ENCODE results near the gene CTF1.
"Not testable (repeated sequence)": the region's sequence is repeated elsewhere in the genome, so short reads cannot be mapped to it uniquely, and the experiment has no call there.

The CTF1 gene, protein sequence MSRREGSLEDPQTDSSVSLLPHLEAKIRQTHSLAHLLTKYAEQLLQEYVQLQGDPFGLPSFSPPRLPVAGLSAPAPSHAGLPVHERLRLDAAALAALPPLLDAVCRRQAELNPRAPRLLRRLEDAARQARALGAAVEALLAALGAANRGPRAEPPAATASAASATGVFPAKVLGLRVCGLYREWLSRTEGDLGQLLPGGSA

DNA sequence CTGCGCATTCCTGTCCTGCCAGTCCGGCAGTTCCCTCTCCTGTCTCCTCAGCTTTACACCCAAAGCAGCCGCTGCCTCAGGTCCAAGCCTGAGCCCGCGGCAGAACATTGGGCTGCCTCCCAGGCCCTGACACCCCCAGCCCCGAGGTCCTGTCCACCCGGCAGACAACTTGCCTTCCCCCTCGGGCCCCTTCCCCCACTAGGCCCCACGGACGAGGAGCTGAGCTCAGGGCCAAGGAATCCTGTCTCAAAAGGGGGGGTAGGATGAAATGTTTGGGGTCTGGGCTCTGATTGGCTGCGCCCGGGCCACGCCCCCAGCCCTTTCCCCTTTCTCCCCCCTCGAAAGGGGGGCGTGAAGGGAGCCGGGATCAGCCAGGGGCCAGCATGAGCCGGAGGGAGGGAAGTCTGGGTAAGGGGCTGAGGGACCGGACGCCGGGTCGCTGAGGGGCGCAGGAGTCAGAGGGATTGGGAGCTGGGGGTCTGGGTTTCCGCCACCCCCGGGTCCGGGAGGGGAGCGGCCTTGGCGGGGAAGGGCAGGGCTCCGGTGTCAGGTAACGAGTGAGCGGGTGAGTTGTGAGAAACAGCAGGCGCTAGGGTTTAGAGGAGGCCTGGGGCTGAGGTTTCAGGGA lies at the start of gene CTF1:
TSS of gene CTF1 (plus strand) at position 354 of the 628 bp plus-strand sequence. CDS start at position 384, 30 bp downstream.
- no peak for DNase-seq

DNA sequence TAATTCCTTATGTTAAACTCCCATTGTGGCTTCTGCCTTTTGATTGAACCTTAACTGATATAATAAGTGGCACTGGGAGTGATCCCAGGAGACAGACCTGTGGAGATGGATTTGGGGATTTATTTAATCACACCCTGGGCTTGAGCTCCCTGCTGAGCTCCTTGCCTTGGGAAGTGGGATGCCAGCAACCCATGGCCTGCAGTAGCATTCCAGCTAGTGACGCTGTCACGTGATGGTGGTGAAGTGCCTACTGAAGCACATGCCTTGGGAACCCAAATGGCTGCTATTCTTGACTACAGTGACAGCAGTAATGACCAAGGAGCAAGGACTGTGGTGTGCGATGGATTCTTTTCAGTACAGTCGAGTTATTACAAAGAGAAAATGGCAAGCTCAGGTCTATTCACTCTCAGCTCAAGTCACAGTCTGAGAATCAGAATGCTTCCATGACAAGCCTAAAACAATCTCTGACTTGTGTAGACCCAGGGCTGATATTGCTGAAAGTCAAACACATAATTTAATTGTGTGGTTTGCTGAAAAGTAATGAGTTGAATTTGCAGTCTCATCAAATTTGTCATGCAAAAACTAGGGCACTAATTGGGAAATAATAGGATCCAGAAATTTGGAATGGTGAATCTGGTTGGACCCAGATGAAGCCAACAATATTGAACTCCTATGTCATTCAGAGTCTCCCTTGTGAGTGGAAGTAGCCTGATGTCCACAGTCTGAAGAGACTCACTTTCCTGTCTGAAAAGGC lies 49.6 kb upstream of the CTF1 start:
- DNase-seq, result no peak

DNA sequence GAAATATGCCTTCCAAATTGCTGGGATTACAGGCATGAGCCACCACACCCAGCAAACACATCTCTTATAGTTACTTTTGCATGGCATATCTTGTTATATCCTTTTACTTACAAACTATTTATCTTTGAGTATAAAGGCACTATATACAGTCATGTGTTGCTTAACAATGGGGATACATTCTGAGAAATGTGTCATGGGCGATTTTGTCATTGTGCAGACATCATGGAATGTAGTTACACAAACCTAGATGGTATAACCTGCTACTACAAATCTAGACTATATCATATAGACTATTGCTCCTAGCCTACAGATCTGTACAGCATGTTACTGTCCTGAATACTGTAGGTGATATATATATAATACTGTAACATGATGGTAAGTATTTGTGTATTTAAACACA lies 46.2 kb upstream of the CTF1 start:
- DNase-seq, result no peak

DNA sequence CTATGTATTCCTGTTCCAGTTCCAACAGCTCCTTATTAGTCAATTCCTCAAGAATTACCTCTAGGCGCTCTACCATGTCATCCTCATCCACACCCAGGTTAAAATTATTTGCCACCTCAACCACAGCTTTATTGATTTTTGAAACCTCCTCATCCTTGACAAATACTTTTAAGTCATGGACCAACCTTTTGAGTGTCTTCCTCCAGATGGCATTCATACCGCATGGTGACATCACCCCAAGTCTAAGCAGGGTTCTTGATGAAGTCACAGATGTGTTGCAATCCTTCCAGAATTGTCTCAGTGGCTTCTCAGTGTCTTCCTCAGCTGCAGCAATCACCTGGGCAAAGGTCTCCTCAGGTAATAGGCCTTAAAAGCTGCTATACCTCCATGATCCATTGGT lies 42.7 kb upstream of the CTF1 start:
- DNase-seq, result no peak

DNA sequence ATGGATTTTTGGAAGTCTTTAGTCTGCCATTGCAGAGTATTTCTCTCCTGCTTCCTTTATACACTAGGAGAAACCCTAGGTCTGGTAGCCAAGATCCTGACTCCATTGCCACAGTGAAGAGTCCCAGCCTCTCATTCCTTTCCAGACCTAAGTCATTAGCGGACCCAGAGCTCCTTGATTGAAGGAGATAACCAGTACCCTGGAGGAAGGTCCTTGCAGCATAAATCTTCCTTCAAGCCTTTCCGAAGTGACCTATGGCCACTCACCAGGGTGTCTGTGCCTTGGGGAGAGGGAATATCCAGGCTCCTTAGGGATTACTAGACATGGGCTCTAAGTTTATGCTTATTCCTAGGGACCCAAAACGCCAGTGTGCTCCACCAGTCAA lies 38.3 kb upstream of the CTF1 start:
- DNase-seq, result no peak

DNA sequence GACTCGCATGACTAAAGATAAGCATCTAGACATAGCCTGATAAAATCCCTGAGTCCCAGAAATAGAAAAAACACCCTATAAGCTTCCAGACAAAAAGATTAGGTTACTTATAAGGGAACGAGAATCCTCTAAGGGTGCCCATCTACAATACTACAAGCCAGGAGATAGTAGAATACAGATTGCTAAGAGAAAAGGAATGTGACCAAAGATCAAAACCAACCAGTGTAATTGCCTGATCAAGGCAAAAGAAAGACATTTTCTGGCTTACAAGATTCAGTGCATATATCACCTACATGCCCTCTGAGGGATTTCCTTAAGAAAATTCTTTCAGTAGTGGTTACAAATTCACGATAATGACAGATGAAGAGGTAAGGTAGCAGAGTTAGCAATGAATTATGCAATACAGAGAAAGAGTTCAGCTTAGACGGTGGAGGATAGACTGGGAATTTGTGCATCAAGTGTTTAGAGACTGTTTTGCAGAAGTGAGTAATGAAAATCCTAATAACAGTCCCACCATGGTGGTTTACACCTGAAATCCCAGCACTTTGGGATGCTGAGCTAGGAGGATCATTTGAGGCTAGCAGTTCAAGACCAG lies 37.5 kb upstream of the CTF1 start:
- no peak for DNase-seq

DNA sequence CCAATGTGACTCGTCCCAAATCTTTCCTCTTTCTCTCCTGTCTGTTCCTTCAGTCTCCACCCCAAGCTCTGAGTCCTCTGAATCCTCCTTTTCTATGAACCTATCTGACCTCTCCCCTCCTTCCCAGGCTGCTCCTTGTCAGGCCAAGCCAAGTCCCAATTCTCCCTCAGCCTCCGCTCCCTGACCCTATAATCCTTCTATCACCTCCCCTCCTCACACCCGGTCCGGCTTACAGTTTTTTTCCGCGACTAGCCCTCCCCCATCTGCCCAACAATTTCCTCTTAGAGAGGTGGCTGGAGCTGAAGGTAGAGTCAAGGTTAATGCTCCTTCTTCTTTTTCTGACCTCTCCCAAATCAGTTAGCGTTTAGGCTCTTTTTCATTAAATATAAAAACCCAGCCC lies 35.7 kb upstream of the CTF1 start:
- not testable (repeated sequence) for DNase-seq

DNA sequence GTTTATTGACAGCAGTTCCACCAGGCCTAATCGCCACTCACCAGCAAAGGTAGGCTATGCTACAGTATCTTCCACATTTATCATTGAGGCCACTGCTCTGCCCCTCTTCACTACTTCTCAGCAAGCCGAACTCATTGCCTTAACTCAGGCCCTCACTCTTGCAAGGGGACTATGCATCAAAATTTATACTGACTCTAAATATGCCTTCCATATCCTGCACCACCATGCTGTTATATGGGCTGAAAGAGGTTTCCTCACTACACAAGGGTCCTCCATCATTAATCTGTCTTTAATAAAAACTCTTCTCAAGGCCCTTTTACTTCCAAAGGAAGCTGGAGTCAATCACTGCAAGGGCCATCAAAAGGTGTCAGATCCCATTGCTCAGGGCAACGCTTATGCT lies 33.2 kb upstream of the CTF1 start:
- not testable (repeated sequence) for DNase-seq

DNA sequence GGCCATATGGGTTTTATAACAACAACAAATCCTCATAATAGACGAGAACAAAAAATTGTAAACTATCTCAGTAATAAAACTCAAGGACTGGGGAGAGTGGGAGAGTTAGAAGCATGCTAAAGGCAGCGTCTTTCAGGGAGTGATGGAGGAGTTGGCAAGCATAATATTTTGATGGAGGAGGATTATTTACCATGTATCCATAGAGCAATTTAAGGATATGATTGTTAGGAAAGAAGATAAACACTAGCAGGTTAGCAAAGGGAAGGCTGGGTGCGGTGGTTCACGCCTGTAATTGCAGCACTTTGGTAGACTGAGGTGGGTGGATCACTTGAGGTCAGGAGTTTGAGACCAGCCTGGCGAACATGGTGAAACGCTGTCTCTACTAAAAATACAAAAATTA lies 30.4 kb upstream of the CTF1 start:
- no peak for DNase-seq

DNA sequence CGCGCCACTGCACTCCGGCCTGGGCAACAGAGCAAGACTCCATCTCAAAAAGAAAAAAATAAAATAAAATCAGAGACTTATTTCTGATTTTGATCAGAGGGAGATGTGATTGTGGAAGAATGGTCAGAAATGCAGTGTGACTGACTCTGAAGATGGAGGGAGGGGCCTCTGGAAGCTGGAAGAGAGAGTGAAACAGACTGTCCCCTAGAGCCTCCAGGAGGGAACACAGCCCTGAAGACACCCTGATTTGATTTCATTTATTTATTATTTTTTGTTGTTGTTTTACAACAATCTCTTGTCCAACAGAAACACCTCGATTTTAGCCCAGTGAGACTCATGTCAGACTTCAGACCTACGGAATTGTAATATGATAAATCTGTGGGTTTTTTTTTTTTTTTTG lies 28.7 kb upstream of the CTF1 start:
- peak; percentile 21 to 24 for DNase-seq

DNA sequence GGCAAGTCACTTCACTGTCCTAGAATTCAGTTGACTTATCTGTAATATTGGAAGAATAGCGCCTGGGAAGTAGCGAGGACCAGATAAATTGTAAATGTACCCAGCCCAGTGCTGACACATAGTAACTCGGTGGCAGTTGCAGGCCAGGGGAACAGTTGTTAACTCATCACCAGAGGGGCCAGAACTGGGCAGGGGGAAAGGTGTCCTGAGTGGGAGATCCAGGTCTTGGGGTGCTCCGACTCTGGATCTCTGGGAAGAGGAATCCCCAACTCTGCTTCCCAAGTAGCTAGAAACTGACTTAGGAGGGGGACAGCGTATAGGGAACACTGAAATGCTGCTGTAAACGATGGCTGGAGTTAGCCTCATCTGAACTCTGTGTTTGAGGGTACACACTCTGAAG lies 25.5 kb upstream of the CTF1 start:
- no peak for DNase-seq

DNA sequence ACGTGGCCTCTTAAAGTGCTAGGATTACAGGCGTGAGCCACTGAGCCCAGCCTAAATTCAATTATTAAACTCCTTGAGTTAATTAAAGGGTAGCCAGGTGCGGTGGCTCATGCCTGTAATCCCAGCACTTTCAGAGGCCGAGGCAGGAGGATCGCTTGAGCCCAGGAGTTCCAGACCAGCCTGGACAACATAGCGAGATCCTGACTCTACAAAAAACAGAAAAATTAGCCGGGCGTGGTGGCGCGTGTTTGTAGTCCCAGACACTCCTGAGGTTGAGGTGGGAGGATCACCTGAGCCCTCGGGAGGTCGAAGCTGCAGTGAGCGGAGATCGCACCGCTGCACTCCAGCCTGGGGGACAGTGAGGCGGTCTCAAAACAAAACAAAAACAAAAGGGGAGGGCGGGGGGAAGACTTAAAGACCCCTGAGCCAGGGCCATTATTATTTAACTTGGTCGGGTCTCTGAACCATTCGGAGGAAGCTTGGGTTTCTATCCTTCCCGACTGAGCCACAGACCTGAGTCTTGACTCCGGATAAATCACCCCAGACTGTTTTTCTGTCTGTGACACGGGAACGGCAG lies 22.1 kb upstream of the CTF1 start:
- DNase-seq, result no peak

DNA sequence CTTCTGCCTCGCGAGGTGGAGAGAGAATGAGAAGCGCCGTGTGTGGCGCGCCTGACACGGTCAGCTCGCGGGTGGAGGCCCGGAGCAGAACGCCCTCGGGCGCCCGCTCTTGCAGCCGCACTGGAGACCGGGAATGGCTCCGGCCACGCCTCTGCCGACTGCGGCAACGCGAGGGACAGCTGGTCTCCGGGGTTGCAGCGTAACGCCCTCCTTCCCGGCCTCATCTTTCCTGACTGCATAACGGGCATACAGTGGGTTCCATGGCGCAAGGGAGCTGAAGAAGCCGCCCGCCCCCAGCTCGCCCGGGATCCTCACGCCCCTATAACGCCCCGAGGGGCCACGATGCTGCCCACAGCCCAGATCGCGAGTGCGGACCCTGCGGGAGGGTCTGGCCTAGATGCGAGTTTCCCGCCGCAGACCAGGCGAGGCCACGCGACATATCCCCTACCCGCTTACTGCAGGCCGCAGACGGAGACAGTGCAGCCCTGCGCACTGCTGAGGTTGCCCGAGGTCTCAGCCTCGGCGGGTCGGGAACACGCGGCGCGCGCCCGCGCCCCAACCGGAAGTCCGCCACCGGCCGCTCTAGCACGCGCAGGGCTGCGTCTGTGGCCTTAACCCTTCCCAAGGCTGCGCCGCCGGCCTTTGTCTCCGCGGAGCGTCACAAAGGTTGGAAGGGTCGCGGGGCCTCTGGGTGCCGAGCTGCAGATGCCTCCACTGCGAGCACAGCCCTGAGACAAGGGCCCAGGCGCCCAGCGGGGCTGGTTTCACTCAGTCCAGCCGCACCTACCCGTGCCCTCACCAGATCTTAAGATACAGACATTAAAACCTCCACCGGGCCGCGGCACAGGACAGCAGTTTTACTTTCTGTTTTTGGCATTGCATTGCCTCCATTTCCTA lies 21.3 kb upstream of the CTF1 start:
- DNase-seq, result peak; percentile 75 to 83

DNA sequence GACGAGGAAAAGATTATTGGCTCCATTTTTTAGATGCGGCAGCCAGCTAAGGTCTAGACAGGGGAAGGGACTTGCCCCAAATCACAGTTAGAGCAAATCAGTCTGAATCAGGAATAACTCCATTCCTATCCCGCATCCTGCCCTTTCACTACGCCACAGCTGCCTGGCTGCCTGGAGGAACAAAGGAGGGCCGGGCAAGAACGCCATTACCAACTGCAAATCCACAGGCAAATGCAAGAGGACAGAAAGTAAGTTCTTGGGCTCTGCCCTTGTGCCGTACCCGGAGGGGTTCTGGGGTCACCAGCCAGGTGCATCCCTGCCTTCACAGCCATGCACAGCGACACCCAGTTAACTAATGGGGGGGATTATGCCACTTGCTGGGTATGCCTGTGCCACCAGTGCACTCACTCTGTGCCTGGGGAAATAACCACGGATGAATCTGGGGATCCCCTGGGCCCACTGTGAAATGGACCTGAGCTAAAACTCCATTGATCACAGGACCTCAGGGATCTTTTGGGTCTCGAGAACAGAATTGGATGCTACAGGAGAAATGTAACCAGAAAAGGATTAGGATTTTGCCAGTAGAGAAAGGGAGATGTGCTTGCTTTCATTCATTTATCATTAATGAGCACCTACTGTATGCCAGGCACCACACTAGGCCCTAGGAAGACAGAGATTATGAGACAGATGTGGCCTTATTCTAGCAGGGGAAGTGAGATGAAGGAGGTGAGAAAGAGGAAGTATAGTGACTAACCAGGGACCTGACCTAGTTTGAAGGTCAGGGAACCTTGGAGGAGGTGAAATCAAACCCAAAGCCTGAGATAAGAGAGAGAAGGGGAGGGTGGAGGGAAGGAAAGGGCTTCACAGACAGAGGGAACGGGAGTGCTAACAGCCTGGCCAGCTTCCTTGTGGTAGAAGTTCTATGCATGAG lies 20.3 kb upstream of the CTF1 start:
- DNase-seq, result peak; percentile 48 to 53

DNA sequence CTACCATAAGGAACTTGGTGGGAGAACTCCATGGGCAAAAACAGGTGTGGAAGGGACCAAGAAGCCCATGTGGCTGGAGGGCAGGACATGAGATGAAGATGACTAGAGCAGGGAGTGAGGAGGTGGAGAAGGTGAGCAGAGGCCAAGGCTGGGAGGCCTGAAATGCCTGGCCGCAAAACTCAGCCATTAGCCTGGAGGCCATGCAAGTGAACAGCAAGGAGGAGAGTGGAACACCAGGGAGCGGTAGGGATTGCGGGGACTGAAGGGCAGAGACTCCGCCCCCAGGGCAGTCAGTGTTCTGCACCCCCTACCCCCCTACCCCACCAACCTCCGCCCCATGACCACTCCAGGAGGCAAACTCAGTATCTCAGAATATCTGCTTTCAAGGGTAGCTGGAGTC lies 19.5 kb upstream of the CTF1 start:
- no peak for DNase-seq

DNA sequence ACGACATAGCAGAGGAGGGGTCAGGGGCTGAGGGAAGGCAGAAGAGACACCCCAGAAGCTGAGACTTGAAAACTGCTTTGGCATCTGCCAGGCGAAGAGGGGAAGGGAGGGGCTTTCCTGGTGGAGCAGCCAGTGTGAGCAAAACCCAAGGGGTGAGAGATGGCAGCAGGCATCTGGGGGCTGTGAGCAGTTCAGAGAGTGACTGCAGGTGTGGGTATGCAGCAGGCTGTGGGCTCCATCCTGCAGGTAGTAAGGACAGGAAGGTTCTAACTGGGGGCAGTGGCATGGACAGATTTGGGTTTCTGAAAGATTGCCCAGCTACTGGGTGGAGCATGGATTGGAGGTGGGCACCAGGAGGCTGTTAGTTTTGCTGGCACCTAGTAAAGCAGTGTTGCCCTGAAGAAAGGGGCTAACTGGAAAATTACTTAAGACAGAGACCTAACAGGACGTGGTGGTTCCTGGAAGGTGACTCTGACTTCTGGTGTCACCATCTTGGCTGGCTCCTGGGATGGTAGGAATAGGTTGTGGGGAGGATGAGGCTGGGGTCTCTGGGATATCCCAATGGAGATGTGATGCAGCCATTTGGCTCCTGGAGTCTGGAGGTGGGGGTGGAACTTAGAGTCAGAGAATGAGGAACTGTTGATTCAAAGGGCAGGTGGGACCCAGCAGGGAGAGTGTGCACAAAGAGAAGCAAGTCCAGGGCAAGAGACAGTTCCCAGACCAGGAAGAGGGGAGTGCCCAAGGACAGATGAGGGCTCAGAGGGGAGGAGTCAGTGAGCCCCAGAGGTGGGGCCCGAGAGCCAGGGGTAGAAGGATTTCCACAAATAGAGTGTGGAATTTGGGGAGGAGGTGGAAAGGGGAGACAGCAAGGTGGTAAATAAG lies 13.7 kb upstream of the CTF1 start:
- DNase-seq, result no peak

DNA sequence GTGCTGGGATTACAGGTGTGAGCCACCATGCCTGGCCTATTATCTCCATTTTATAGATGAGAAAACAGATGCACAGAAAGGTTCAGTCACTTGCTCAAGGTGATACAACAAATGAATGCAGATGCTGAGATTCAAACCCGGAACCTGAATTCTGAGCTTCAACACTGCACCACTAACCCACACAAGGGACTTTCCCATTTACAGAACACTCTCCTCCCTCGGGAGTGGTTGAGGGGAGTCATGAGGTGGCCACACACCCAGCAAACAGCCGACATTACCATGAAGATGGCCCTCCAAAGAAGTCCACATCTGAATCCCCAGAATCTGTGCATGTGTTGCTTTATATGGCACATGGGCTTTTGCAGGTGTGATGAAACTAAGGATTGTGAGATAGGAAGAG lies 11.7 kb upstream of the CTF1 start:
- no peak for DNase-seq

DNA sequence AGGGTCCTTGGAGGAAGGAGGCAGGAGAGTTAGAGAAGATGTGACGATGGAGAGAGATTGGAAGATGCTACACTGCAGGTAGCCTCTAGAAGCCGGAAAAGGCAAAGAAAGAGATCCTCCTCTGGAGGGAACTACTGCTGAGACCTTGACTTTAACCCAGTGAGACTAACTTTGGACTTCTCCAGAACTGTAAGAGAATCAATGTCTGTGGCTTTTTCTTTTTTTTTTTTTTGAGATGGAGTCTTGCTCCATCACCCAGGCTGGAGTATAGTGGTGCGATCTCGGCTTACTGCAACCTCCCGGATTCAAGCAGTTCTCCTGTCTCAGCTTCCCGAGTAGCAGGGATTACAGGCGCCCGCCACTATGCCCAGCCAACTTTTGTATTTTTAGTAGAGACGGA lies 11.2 kb upstream of the CTF1 start:
- DNase-seq, result no peak

DNA sequence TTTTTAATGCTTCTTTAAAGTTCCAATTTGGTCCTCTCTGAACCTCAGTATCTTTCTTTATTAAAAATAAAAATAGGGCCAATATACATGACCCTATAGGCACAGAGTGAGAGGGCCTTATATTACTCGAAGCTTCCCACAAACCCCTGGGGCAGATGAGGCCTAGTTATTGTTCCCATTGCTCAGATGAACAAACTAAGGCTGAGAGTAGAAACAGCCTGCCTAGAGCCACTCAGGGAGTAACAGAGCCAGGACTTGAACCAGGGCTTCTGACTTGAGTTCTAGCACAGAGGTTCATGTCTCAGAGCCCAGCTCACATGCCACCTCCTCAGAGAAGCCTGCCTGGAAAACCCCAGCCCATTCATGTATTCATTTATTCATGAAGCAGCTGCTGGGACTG lies 10.3 kb upstream of the CTF1 start:
- DNase-seq, result no peak

DNA sequence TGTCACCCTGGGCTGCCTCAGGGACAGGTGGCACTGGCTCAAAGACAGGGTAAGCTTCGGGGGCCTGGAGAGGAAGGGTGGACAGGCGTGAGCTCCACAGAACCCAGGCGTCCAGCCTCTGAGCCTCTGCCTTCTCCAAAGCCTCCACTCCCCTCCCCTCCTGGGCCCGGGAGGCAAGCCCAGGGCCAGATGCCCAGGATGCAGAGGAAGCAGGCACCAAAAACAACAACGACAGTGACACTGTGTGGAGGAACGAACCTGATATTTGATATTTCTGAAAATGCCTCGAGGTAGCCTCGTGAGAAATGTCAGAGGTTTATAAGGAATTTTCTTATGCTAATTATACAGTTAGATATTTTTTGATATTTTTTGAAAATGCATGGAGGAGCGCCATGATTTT lies 8.5 kb upstream of the CTF1 start:
- no peak for DNase-seq
